Measurements from ENCODE around the gene KRTAP5-10.
"Not testable (repeated sequence)": the region's sequence is repeated elsewhere in the genome, so short reads cannot be mapped to it uniquely, and the experiment has no call there.

Gene KRTAP5-10

DNA sequence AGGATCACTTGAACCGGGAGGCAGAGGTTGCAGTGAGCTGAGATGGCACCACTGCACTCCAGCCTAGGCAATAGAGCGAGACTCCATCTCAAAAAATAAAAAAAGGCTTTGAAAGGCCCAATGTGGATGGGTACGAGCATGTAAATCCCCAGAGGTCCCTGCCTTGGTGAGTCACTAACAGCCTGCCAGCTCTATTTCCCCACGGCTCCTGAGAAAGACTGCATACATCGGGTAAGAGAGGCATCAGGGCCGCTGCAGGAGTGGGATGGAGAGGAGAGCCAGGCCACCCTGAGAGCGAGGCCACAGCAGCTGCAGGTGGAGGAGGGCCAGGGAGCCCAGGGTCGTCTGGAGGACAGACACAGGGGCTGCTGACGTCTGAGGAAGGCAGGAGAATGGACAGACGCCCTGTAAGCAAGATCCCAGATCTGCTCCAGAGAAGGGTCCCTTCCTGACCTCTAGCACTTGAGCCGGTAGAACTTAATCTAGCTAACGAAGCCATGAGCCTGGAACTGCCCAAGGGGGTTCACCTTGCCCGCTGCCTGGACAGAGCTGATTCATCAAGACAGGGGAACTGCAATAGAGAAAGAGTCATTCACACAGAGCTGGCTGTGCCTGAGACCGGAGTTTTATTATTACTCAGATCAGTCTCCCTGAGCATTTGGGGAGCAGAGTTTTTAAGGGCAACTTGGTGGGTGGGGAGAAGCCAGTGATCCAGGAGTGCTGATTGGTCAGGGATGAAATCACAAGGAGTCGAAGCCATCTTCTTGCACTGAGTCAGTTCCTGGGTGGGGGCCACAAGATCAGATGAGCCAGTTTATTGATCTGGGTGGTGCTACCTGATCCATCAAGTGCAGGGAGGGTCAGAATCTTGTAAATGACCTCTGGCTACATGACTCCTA, 22.2 kb upstream of the KRTAP5-10 start:
- no peak for DNase-seq

DNA sequence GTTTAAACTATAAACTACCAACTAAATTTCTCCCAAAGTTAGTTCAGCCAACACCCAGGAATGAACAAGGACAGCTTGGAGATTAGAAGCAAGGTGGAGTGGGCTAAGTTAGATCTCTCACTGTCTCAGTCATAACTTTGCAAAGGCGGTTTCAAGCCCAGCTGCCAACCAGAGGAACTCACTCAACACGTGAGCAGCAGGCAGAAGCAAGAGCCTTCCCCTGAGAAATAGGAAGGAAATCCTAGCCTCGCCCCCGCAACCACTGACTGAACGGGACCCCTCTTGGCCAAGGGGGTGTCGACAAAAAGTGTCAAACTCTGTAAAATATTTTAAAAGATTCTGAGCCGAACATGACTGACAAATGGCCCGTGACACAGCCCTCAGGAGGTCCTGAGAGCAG, 21.5 kb upstream of the KRTAP5-10 start:
- DNase-seq = no peak

DNA sequence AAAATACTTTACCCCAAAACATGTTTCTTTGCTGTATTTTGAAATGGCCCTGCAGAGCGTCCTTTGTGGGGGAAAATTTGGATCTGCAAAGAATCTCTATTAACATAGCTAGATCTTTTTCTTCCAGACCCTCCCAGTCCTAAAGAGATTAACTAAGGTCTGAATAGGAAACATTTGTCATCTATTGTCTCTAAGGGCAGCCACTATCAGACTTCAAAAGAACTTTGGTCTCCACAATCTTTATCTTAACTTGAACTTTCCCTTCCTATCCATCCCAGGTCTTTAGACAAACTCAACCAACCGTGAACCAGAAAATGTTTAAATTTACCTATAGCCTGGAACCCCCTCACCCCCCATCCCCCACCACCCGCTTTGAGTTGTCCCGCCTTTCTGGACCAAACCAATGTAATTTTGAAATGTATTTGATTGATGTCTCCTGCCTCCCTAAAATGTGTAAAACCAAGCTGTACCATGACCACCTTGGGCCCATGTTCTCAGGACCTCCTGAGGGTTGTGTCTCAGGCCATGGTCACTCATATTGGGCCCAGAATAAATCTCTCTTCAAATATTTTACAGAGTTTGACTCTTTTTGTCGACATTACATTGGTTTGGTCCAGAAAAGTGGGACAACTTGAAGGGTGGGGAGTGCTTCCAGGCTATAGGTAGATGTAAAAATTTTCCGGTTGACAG, 20.7 kb upstream of the KRTAP5-10 start:
- DNase-seq = no peak

DNA sequence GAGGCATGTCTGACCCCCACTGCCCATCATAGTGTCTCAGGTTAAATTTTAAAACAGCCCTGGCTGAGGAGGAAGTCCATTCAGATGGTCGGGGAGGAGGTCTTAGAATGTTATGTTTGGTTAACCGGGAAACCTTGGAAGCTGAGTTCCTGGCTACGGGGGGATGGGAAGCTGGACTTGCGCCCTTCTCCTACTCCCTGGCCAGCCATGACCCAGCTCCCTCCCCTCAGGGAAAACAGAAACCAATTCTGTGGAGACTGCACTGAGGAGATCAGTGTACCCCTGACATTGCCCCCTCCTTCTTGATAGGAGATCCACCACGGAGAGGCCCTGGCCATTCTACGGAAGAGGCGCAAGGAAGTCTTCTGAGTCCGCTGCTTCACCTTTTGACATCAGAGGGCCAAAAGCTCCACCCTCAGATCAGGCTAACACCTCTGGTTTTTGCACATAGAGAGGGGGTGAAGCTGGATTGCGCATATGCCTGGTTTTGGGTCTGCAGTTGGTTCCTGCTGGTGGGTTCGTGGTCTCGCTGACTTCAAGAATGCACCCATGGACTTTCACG, 19.9 kb upstream of the KRTAP5-10 start:
- no peak for DNase-seq

DNA sequence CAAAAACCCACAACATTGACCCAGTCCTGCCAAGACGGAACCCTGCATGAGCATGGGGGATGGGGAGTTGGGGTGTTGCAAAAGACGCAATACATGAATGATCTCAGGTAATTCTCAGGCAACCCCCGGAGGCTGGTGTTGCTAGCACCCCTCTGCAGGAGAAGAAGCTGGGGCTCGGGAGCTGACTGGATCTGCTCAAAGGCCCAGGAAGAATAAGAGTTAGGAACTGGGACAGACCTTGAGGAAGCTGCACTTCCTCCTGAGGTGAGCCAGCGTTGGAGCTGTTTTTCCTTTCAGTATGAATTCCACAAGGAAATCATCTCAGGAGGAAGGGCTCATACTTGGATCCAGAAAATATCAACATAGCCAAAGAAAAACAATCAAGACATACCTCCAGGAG, 17.2 kb upstream of the KRTAP5-10 start, which contains the start of gene KRTAP5-9:
Gene KRTAP5-9, plus strand, starts transcription at position 301 of the 400 bp plus-strand sequence. CDS start 238 bp downstream, outside the sequence.
- no peak for DNase-seq

DNA sequence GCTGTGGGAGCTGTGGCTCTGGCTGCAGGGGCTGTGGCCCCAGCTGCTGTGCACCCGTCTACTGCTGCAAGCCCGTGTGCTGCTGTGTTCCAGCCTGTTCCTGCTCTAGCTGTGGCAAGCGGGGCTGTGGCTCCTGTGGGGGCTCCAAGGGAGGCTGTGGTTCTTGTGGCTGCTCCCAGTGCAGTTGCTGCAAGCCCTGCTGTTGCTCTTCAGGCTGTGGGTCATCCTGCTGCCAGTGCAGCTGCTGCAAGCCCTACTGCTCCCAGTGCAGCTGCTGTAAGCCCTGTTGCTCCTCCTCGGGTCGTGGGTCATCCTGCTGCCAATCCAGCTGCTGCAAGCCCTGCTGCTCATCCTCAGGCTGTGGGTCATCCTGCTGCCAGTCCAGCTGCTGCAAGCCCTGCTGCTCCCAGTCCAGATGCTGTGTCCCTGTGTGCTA, 16.6 kb upstream of the KRTAP5-10 start:
- DNase-seq = no peak

DNA sequence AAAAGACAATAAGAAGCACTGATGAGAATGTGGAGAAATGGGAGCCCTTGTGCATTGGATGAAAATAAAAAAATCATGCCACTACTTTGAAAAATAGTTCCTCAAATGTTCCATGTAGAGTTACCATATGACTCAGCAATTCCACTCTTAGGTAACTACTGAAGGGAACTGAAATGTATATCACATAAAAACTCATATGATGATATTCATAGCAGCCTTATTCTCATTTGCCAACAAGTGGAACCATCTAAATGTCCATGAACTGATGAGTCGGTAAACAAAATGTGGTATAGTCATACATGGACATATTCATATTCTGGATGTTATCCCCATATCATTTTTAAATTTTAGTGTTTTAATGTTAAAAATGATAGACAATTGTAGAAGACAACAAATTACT, 13.7 kb upstream of the KRTAP5-10 start:
- no peak for DNase-seq

DNA sequence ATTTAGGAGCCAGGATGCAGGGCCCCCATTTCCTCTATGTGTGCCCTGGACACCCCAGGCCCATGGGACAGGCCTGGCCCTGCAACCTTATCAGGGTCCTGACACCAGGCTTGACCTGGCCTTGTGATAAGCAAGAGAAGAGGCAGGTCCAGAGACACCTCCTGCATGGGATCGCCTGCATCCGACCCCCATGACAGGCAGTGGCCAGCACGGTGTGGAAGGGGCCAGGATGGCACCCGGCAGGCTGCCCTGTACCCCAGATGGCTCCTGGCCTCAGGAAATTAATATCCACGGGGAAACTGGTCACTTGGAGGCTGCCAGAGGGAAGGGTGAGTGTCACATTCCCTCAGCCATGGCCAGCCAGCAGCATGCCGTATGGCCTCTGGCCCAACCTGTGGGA, 10.4 kb upstream of the KRTAP5-10 start:
- DNase-seq = no peak

DNA sequence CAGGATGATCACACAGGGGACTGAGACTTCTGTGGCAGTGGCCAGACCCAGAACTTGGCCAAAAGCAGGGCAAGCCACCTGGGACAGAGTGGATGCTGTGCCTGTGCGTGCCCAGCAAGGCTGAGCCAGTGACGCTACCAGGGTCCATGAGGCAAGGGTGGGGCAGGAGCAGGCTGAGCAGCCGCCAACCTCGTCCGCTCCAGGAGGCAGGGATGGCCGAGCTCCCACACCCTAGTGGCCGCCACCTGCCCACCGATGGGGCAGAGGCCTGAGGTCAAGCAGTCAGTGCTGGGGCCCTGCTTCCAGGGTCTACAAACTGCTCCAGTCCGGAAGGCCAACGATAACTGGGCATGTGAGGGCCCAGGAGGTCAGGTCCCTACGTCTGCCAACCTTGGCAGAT, 9.9 kb upstream of the KRTAP5-10 start:
- DNase-seq = no peak

DNA sequence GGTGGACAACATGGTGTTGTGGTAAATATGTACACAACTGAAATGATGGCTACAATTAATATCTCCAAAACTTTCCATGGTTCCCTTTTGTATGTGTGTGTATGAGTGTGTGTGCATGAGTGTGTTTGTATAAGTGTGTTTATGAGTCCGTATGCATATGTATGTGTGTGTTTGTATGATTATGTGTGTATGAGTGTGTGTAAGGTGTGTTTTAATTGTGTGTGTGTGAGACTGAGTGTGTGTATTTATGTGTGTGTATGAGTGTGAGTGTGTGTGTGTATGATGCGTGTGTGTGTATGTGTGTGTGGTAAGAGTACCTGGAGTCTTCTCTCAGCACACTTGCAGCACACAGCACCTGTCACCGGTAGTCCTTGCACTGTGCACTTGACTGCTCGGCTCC, 9.3 kb upstream of the KRTAP5-10 start:
- no peak for DNase-seq

DNA sequence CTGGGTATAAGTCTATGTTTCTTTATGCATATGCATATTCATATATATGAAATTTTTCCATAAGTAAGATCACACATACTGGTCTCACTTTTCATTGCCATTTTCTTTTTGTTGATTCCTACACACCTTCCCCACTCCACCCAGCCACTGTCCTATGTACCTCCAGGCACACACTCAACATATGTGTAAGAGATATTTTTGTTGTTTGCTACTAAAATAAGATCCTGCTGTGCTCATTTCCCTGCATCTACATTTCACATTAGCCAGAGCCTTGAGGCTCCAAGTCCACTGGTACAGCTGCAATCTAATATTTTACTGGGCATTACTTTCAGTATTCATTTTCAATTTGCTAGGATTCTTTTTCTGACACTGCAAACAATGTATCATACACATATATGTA, 8.1 kb upstream of the KRTAP5-10 start:
- no peak for DNase-seq

DNA sequence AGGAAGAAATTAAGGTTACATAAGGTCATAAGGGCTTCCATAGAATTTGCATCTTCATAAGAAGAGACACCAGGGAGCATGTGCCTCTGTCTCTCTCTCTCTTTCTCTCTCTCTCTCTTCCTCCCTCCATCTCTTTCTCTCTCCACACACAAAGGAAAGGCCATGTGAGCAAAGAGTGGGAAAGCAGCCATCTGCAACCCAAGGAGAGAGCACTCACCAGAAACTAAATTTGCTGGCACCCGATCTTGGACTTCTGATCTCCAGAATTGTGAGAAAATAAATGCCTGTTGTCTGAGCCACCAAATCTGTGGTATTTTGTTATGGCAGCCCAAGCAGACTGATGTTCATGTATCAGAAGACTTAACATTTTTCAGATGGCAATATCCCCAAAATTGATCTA, 6.4 kb upstream of the KRTAP5-10 start:
- no peak for DNase-seq

DNA sequence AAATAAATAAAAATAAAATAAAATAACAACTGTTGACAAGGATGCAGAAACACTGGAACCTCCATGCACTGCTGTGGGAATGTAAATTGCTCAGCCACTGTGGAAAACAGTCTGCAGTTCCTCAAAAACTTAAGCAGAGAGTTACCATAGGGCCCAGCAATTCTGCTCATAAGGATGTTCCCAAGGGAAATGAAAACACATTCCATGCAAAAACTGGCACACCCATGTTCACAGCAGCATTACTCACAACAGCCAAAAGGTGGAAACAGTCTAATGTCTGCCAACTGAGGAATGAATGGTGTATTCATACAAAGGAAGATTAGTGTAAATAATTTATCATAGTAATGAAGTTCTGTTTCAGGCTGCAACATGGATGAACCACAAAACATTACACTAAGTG, 3.2 kb upstream of the KRTAP5-10 start:
- DNase-seq = no peak

DNA sequence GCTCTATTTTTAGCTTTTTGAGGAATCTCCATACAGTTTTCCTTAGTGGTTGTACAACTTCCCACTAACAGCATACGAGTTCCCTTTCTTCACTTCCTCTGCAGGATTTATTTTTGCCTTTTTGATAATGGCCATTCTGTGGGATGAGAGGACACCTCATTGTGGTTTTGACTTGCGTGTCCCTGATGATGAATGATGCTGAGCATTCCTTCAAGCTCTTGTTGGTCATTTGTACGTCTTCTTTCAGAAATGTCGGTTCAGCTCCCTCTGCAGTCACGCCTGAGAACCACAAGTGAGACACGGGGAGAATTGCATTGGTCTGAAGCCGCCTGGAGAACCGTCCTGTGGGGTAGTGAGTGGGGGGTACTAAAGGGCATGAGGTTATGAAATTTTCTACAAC, 2.0 kb upstream of the KRTAP5-10 start:
- DNase-seq = peak; percentile 20

DNA sequence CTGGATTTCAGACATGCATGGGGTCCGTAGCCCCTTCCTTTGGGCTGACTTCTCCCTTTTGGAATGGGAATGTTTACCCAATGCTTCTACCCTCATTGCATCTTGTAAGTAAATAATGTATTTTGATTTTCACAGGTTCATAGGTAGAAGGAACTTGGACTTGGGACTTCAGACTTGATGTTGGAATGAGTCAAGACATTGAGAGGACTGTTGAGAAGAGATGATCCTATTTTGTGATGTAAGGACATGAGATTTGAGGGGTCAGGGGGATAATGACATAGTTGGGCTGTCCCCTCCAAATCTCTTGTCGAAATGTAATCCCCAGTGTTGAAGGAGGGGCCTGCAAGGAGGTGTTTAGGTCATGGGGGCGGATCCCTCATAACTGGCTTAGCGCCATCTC, 933 bp upstream of the KRTAP5-10 start:
- no peak for DNase-seq

DNA sequence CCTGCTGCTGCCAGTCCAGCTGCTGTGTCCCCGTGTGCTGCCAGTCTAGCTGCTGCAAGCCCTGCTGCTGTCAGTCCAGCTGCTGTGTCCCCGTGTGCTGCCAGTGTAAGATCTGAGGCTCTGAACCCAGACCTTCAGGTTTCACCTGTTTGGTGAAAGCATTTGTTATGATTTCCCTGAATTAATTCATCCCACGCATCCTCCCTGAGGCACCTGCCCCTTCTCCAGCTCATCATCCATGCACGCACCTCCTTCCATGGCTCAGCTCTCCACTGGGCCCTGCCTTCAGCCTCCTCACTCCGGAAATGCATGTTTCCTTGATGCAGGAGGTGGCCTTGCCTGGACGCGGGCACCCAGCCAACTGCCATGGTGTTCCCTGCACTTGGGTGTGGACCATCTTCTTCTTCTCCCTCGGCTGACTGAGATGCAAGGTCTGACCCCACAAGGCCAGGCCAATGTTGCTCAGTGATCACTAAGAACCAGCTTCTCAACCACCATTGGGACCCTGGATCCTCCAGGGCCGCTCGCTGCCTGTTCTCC, 788 bp downstream of the KRTAP5-10 start:
- no peak for DNase-seq

DNA sequence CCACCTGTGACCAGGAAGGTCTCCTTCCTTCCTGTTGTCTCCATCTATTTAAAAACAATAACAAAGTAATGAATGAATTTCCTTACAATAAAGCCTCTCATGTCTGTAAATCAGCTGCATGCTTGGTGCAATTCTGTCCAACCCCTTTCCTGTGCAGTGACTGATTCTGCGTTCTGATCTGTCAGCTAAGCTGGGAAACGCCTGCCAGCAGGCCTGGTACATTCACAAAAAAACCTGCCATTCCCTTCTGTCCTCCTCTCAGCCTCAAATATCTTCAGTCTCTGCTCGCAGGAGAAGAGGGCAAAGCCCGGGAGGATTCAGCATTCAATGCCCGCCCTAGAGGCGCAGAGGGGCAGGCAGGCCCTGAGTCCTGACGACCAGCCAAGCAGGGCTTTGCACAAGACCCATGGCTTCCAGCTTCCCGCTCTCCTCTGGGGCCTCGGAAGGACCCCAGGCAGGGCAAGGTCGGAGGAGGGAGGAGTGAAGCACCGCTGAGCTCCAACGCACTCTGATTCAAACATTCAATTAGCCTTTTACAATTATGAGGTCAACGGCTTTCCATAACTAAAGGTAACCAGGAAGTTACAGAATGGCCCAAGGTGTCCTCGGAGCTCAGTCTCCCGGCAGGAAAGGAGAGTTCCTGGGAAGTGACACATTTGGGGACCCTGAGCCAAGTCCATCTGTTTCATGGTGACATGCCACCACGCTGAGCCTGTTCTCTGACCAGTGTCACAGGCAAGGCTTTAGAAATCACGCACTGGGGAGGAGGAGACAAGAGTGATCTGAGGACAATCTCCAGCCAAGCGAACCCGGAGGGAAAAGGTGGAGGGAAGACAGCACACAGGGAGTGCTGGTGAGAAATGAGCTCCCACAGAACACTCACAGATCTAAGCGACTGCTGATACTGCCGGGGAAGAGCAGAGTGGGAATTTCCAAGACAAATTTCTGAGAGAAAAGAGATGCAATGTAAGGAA, 1.6 kb downstream of the KRTAP5-10 start:
- not testable (repeated sequence) for DNase-seq

DNA sequence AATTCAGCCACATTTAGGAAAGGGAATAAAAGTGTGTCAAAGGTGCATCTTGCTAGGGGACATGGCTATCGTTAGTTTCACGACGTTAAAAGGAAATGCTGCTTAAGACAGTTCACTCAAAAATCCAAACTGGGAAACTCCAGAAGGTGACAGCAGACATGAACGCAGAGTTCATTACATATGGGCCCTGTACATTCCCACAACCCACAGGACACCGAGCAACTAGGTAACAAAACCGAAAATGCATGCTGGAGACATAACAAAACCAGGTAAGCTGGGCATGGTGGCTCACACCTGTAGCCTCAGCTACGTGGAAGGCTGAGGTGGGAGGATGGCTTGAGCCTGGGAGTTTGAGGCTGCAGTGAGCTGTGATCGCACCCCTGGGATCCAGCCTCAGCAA, 2.3 kb downstream of the KRTAP5-10 start:
- DNase-seq = not testable (repeated sequence)

DNA sequence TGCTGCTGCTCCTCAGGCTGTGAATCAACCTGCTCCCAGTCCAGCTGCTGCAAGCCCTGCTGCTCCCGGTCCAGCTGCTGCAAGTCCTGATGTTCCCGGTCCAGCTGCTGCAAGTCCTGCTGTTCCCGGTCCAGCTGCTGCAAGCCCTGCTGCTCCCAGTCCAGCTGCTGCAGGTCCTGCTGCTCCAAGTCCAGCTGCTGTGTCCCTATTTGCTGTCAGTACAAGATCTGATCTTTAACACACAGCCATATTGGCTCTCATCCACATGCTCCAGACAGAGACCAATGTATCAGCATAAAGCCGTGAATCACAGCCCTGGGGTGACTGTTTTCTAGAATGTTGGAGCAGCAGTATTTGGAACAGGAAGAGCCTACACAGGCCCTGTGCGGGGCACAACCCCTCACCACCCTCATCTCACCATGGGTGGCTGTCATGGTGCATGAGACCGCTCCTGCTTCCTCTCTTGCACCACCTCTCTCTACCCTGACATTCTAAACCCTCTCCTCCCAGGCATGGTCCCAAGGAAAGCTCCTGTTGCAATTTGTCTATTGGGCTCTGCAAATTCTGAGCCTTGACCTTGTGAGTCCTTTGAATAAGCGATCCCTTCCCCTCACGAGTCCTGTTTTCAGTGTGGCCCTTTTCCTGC, 3.5 kb downstream of the KRTAP5-10 start:
- no peak for DNase-seq

DNA sequence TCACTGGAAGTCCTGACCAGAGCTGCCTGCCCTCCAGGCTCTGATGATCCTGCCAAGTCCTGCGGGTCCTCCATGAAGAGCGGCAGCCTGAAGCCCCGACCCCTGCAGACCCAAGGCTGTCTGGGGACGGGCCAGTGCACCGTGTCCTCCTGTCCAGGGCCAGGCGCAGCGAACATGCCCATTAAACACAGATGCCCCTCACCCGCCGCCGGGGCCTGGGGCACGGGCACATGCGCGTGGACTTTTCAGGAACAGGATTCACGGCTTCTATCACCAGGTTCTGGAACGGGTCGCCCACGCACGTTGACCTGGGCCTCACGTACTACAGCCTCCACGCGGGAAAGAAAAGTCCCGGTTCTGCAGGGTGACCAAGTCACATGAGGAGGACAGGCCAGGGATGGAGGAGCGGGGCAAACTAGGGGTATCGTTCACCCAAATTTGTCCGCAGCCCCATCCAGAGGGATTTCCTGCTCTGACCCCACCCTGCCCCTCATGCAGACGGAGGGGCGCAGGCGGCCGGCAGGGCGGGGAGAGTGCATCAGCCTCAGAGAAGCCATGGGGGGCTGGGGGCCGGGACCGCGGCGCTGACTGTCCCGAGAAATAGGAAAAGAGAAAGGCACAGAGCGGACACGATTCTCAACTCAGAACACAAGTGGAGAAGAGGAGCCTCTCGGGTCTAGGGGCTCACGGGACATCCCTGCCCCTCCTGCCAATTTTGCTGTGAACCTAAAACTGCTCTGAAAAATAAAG, 5.9 kb downstream of the KRTAP5-10 start:
- not testable (repeated sequence) for DNase-seq

DNA sequence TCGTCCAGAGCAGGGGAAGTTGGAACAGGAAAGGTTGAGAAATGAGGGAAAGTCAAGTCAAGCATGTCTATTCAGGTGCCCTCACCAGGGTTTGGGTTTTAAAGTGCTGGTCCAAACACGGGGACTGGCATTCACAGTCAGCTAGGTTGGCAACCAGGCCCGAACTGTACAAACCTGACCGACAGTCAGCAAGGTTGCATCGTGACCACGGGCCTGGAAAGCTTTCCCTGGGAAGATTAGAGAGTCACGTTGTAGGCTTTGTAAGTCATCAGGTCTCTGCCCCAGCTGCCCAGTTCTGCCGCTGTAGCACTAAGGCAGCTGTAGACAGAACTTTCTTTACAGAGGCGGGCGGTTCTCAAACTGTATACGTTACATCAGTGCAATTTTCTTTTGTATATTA, 7.4 kb downstream of the KRTAP5-10 start:
- no peak for DNase-seq

Data from fibroblast of skin of abdomen (primary cell).